Measurements from ENCODE around the gene CYP2A13.
"Not testable (repeated sequence)": the region's sequence is repeated elsewhere in the genome, so short reads cannot be mapped to it uniquely, and the experiment has no call there.

CYP2A13 gene, protein sequence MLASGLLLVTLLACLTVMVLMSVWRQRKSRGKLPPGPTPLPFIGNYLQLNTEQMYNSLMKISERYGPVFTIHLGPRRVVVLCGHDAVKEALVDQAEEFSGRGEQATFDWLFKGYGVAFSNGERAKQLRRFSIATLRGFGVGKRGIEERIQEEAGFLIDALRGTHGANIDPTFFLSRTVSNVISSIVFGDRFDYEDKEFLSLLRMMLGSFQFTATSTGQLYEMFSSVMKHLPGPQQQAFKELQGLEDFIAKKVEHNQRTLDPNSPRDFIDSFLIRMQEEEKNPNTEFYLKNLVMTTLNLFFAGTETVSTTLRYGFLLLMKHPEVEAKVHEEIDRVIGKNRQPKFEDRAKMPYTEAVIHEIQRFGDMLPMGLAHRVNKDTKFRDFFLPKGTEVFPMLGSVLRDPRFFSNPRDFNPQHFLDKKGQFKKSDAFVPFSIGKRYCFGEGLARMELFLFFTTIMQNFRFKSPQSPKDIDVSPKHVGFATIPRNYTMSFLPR

GRCh38 chr19:41088151-41088550 lies at the start of gene CYP2A13:
TSS of gene CYP2A13 (plus strand) at chr19:41088451. CDS start at chr19:41088472, 21 bp downstream.
- no peak for DNase-seq

- no peak for DNase-seq
These were observed 48.4 kb upstream of the CYP2A13 start for GRCh38 chr19:41039806-41040205.

GRCh38 chr19:41045095-41045494 lies 43.2 kb upstream of the CYP2A13 start:
- DNase-seq, result not testable (repeated sequence)

- DNase-seq, result no peak
These were observed 37.8 kb upstream of the CYP2A13 start for GRCh38 chr19:41050426-41050825.

GRCh38 chr19:41052162-41052561 lies 36.1 kb upstream of the CYP2A13 start:
- DNase-seq, result not testable (repeated sequence)

DNA sequence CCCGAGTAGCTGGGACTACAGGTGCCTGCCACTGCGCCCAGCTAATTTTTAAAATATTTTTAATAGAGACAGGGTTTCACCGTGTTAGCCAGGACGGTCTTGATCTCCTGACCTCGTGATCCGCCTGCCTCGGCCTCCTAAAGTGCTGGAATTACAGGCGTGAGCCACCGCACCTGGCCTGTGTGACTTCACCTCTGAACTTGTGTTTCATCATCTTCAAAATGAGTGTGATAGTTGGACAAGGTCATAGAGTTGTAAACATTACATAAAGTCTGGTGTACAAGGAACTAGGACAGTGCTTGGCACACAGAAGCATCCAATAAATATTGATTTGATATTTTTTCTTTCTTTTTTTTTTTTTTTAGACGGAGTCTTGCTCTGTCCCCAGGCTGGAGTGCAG lies 34.9 kb upstream of the CYP2A13 start:
- DNase-seq, result not testable (repeated sequence)

- no peak for DNase-seq
These were observed 23.2 kb upstream of the CYP2A13 start for GRCh38 chr19:41064974-41065569.

DNA sequence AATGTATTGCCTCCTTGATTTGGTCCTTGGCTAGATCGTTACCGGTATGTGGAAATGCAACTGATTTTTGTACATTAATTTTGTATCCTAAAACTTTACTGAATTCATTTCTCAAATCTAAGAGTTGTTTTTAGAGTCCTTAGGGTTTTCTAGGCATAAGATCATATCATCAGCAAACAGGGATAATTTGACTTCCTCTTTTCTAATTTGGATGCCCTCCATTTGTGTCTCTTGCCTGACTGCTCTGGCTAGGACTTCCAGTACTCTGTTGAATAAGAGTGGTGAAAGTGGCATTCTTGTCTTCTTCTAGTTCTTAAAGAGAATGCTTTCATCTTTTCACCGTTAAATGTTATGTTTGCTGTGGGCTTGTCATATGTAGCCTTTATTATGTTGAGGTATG lies 12.0 kb upstream of the CYP2A13 start:
- DNase-seq, result no peak

GRCh38 chr19:41083516-41083915 lies 4.7 kb upstream of the CYP2A13 start:
- DNase-seq, result no peak

GRCh38 chr19:41085748-41086415 lies 2.4 kb upstream of the CYP2A13 start:
- no peak for DNase-seq

DNA sequence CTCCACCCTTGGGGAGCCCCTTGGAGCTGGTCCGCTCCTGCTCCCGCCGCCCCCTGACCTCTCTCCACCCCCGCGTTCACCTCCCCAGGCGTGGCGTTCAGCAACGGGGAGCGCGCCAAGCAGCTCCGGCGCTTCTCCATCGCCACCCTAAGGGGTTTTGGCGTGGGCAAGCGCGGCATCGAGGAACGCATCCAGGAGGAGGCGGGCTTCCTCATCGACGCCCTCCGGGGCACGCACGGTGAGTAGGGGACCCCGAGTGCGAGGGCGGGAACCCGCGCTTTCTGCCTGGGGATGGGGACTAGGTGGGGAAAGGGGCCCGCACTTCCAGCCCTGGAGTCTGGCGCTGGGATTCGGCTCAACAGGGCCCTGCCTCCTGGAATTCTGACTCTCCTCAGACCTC lies 1.7 kb downstream of the CYP2A13 start:
- no peak for DNase-seq

DNA sequence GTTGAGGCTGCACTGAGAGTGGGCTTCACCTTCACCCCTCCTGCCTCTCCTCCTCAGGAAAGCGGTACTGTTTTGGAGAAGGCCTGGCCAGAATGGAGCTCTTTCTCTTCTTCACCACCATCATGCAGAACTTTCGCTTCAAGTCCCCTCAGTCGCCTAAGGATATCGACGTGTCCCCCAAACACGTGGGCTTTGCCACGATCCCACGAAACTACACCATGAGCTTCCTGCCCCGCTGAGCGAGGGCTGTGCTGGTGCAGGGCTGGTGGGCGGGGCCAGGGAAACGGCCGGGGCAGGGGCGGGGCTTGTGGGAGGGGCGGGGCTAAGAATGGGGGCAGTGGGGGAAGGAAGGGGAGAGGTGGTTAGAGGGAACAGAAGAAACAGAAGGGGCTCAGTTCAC lies 7.5 kb downstream of the CYP2A13 start:
- DNase-seq, result no peak

GRCh38 chr19:41096353-41096752 lies 8.1 kb downstream of the CYP2A13 start:
- DNase-seq, result no peak

DNA sequence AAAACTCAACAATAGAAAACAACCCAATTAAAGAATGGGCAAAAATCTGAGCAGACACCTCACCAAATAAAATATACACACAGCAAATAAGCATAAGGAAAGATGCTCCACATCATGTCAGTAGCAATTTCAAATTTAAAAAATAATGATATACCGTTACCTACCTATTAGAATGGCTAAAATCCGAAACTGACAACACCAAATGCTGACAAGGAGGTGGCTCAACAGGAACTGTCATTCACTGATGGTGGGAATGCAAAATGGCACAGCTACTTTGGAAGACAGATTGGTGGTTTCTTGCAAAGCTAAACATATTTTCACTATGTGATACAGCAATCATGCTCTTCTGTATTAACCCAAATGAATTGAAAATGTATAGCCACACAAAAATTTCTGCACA lies 9.1 kb downstream of the CYP2A13 start:
- DNase-seq, result no peak

GRCh38 chr19:41098762-41099161 lies 10.5 kb downstream of the CYP2A13 start:
- no peak for DNase-seq

DNA sequence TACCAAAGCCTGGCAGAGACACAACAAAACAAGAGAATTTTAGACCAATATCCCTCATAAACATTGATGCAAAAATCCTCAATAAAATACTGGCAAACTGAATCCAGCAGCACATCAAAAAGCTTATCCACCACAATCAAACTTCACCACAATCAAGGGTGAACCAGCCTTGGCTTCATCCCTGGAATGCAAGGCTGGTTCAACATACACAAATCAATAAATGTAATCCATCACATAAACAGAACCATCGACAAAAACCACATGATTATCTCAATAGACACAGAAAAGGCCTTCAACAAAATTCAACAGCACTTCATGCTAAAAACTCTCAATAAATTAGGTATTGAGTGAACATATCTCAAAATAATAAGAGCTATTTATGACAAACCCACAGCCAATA lies 14.0 kb downstream of the CYP2A13 start:
- not testable (repeated sequence) for DNase-seq

DNA sequence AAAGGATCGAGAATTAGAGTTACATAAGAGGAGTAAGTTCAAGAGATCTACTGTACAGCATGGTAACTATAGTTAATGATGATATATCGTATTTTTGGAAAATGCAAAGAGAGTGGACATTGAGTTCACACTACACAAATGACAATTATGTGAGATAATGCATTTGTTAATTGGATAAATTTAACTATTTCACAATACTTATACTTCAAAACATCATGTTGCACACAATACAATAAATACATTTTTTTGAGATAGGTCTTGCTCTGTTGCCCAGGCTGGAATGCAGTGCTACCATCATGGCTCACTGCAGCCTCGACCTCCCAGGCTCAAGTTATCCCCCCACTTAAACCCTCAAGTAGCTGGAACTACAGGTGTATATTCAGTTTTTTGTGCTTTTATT lies 17.9 kb downstream of the CYP2A13 start:
- DNase-seq, result no peak

DNA sequence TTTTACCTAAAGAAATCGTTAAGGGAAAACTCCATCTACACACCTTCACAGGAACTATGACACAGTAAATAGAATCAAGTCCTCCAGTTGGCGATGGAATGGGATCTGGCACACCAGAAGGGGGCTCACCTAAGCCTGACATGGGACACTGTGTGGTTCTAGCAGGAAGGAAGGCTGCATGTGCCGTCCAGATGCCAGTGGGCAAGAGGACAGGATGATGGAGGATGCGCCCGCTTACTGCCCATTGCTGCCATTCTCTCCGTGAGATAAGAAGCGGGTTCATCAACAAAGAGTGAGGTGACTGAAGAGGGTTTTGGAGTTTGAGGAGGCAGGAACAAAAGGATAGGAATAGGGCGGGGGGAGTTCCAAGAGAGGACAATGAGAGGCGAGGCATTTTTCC lies 23.0 kb downstream of the CYP2A13 start:
- DNase-seq, result no peak

DNA sequence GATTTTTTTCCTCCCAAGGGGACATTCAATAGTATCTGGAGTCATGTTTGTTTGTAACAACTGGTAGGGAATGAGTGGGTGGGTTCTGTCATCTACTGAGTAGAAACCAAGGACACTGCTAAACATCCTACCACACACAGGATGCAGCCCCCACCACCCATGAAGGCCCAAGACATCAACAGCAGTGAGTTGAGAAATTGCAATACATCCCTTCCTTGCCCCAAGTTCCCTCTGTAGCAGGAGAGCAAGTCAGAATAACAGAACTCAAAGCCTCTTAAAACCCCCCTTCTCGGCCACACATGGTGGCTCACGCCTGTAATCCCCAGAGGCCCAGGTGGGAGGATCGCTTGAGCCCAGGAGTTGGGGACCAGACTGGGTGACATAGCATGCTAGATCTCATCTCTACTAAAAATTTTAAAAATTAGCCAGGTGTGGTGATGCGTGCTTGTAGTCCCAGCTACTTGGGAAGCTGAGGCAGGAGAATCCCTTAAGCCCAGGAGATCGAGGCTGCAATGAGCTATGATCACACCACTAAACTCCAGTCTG lies 23.6 kb downstream of the CYP2A13 start:
- no peak for DNase-seq

DNA sequence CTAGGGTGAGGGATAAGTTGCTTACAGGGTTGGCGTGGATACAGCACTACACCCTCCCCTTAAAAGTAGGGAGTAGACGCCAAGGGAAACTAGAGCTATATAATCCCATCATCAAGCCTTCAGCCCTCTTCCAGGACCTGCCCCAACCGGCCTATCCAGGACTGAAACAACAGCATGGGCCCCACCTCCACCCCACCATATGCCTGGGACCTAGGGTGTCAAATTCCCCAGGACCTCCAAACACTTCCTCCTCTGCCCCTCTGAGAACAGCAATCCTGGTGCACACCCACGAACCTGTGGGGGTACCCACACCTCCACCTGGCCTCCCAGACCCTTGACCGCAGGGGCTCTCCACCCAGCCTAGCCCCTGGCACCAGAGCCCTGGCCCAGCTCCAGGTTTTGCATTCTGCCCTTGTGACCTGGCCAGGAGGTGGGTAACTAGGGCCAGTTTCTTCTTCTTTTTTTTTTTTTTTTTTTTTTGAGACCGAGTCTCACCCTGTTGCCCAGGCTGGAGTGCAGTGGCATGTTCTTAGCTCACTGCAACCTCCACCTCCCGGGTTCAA lies 24.6 kb downstream of the CYP2A13 start:
- DNase-seq, result no peak

DNA sequence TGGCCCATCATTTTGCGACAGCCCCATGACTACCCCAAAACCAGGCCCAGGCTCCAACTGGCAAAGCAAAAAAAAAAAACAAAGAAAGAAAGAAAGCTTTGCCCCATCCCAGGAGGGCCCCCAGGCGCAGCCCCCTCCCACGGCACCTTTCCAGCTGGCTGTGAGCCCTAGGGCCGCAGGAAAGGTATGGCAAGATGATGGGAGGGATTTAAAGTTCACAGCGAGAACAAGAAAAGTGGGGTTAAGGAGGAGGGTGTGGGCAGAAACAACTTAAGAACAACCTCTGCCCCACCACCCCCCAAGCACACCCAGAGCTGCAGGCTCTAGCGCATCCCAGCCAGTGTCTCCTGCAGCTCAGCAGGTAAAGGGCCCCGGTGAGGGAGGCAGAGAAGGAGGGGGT lies 25.9 kb downstream of the CYP2A13 start, which contains the start of gene CYP2F1:
Gene CYP2F1 (plus strand): TSS at position 301 of the 400 bp plus-strand sequence. CDS start 1,757 bp downstream, outside the sequence.
- no peak for DNase-seq

GRCh38 chr19:41116261-41116660 lies 28.0 kb downstream of the CYP2A13 start:
- DNase-seq, result no peak
